HG02943 (cell line): ENCODE measurements around the gene SBDS.

Source experiments
- ATAC-seq: cut with Tn5 transposase; IDR thresholded peaks from one replicate; pipeline ENCODE4 v1.9.1; 2021; ENCODE audit warnings: mild to moderate bottlenecking, low read depth, moderate library complexity; ENCODE audit not compliant: unreplicated experiment

The SBDS gene

DNA sequence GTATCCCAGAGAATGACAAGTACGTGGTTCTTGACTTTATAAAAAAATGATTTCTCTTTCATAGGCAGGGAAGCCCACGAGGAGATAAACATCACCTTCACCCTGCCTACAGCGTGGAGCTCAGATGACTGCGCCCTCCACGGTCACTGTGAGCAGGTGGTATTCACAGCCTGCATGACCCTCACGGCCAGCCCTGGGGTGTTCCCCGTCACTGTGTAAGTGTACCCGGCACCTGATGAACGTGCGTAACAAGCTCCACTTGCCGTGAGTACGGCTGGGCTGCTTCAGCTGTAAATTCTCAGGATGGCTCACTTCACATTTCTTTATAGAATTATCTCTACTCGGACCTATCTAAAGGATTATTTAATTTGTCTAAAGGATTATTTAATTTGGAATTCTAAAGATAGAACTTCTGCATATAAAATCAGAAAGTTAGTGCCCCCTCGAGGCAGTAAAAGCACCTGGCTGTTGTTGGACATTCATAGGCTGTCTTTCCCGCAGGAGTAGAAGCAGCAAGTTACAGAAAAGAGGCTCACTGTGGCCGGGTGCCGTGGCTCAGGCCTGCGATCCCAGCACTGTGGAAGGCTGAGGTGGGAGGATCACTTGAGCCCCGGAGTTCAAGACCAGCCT, 46.8 kb downstream of the SBDS start:
- no peak for ATAC-seq

GRCh38 chr7:66946545-66946944, 48.8 kb downstream of the SBDS start:
- ATAC-seq = no peak

GRCh38 chr7:66939325-66939724, 56.1 kb downstream of the SBDS start:
- ATAC-seq = no peak

DNA sequence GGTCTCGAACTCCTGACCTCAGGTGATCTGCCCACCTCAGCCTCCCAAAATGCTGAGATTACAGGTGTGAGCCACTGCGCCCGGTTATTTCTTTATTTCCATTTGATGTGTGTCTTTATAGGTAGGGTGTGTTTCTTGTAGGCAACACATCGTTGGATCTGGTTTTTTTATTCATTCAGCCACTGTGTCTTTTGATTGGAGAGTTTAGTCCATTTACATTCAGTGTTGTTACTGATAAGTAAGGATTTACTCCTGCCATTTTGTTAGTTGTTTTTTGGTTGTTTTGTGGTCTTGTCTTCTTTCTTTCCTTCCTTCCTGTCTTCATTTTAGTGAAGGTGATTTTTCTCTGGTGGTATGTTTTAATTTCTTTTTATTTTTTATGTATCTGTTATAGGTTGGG, 57.4 kb downstream of the SBDS start:
- ATAC-seq = no peak
